IMR-90 (cell line): Measurements from ENCODE around the gene DUSP16.

Experiments used
- BHLHE40 ChIP-seq: fragments of 150-350 bp; IDR thresholded peaks from 2 replicates; pipeline ENCODE4 v1.6.1; 2016; ENCODE audit warnings: mild to moderate bottlenecking, low read depth, low read length
- CEBPB ChIP-seq: IDR thresholded peaks from 2 replicates; pipeline ENCODE4 v1.6.1; 2012; ENCODE audit warnings: low read depth, low read length, improper control_type of control experiment
- MAFK ChIP-seq: IDR thresholded peaks from 2 replicates; pipeline ENCODE4 v1.6.1; 2012; ENCODE audit warnings: low read depth, low read length, improper control_type of control experiment
- NFE2L2 ChIP-seq: fragments of 150-350 bp; IDR thresholded peaks from 2 replicates; pipeline ENCODE4 v1.6.1; 2016; ENCODE audit warnings: low read depth, mild to moderate bottlenecking, low read length
- POLR2A ChIP-seq: IDR thresholded peaks from 2 replicates; pipeline ENCODE4 v1.6.1; 2012; ENCODE audit warnings: mild to moderate bottlenecking, low read depth, low read length
- RAD21 ChIP-seq: IDR thresholded peaks from 2 replicates; pipeline ENCODE4 v1.6.1; 2012; ENCODE audit warnings: low read length, improper control_type of control experiment
- SMC3 ChIP-seq: fragments of 150-350 bp; IDR thresholded peaks from 2 replicates; pipeline ENCODE4 v1.6.1; 2016; ENCODE audit warnings: low read depth, mild to moderate bottlenecking, antibody characterized with exemption, low read length, moderate library complexity
- TF ChIP-seq, protein P1 (sequence below): conservative IDR thresholded peaks from 2 replicates; pipeline ENCODE4 v1.5.1; 2012; ENCODE audit warnings: mild to moderate bottlenecking, low read depth, low read length, improper control_type of control experiment
- TF ChIP-seq, protein P2 (sequence below): fragments of 150-350 bp; IDR thresholded peaks from 2 replicates; pipeline ENCODE4 v1.6.1; 2016; ENCODE audit warnings: low read depth, mild to moderate bottlenecking, low read length, moderate library complexity, borderline replicate concordance

DNA sequence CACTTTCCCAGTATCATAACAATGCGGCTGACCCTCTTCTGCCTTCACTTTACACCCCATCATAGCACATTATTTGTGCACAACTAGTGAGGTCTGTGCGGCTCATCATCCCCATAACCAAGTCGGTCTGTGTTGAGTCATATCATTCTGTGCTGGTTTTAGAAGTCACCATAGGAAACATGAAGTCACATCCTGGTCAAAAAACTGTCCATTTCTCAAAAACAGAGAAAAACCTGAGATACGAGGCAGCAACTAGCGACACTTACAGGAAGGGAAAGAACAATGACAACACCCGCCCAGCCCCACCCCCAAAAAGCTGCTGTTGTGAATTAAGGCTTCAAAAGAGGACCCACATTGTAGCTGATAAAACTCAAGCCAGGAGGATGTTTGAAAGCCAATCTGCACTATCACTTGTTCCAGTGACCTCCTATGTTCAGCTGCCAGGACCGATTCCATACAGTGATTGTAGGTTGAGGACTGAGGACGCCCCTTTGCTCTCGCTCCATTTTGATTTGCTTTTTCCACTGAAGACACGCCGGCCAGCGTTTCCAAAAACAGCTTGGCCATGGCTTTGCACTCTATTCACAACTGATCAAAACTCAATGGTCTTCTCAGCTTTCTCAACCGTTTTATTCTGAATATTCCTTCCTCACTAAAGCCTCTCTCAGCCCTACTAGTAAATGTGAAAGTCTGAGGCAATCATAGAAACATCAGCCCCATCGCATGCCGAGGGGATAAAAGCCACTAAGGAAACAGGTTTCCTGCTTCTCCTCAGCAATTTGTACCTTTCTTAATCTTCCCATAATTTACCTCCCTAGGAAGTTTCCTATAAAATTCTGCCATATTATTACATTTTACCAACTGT lies 87.5 kb downstream of the DUSP16 start:
- TF ChIP-seq, protein P1, sequence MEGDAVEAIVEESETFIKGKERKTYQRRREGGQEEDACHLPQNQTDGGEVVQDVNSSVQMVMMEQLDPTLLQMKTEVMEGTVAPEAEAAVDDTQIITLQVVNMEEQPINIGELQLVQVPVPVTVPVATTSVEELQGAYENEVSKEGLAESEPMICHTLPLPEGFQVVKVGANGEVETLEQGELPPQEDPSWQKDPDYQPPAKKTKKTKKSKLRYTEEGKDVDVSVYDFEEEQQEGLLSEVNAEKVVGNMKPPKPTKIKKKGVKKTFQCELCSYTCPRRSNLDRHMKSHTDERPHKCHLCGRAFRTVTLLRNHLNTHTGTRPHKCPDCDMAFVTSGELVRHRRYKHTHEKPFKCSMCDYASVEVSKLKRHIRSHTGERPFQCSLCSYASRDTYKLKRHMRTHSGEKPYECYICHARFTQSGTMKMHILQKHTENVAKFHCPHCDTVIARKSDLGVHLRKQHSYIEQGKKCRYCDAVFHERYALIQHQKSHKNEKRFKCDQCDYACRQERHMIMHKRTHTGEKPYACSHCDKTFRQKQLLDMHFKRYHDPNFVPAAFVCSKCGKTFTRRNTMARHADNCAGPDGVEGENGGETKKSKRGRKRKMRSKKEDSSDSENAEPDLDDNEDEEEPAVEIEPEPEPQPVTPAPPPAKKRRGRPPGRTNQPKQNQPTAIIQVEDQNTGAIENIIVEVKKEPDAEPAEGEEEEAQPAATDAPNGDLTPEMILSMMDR: no peak
- no peak for TF ChIP-seq RAD21
- TF ChIP-seq BHLHE40: no peak
- TF ChIP-seq CEBPB: no peak
- no peak for TF ChIP-seq POLR2A
- TF ChIP-seq MAFK: no peak
- TF ChIP-seq, protein P2, sequence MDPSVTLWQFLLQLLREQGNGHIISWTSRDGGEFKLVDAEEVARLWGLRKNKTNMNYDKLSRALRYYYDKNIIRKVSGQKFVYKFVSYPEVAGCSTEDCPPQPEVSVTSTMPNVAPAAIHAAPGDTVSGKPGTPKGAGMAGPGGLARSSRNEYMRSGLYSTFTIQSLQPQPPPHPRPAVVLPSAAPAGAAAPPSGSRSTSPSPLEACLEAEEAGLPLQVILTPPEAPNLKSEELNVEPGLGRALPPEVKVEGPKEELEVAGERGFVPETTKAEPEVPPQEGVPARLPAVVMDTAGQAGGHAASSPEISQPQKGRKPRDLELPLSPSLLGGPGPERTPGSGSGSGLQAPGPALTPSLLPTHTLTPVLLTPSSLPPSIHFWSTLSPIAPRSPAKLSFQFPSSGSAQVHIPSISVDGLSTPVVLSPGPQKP: no peak
- TF ChIP-seq SMC3: no peak
- TF ChIP-seq NFE2L2: no peak
